NCI-H1417 treated with DMSO at 0.1 percent for 48 hours (cell line): ENCODE measurements around the gene SHCBP1L.

Source experiments
- DNase-seq: peaks from one replicate; lab custom pipeline; 2025; lab: John Stamatoyannopoulos, UW

SHCBP1L gene

DNA sequence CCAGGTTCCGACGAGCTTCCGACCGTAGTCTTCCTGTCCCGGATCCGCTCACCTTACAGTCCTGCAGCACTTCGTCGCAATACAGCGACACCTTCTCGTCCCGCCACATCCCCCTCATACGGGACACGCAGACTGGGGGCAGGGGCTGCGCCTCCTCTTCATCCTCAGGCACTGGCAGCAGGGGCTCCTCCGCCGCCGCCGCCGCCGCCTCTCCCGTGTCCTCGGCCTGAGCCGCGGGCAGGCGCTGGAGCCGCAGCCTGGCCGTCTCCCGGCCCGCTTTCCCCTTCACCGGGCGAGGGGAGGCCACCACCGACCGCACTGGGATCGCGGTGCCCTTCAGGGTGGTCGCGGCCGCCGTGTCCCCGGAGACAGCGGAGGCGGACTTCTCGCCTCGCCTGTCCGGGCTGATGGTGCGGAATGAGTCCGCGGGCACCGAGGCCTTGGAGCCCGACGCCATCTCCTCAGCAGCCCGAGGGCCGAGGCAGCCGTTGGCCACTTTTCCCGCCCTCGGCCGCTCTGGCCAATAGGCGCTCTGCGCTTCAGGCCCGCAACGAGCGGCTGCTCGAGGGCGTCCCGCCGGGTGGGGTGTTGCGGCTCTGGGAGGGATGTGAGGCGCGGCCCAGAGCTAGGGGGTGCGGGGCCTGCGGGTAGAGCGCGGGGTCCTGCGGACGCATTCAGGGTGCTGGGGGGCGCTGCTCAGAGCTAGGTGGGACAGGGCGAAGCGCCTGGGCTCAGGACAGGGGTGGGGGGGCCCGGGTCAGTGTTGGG, at the start of gene SHCBP1L:
Gene SHCBP1L (minus strand): TSS at position 490 of the 768 bp plus-strand sequence. CDS start 33 bp downstream, at position 457.
- DNase-seq: no peak

GRCh38 chr1:183002267-183002666, 49.3 kb upstream of the SHCBP1L start:
- no peak for DNase-seq

DNA sequence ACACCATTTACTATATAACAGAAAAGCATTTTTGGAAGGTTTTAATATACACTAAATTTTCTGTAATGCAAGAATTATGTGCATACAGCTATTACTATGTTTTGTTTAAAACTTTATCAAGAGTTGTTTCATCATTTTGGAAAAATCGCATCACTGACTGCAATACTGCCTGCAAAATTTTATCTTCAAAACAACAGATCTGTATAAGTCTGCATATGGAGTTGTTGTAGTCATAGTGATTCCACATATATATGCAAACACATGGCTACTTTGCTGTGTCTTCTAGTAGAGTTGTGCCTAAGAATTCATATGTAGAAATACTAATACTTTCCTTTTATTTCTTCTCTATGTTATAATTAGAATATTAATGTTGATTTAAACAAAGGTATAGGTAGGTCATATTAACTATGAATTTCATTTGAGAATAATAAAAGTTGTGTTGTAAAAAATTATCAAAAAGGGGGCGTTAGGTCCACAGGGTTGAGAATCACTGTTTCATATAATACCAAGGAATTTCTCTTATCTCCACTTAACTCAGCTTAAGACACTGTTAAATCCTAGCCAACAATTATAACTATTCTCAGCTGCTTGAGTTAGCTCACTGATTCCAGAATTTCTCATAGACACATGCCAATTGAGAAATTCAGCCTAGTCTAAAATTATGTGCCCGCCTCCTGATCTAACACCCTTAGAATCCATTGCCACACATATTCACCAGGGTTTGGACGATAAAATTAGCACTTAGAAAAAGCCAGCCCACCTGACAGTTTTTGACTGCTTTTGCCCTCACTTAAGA, 47.4 kb upstream of the SHCBP1L start:
- DNase-seq: no peak

DNA sequence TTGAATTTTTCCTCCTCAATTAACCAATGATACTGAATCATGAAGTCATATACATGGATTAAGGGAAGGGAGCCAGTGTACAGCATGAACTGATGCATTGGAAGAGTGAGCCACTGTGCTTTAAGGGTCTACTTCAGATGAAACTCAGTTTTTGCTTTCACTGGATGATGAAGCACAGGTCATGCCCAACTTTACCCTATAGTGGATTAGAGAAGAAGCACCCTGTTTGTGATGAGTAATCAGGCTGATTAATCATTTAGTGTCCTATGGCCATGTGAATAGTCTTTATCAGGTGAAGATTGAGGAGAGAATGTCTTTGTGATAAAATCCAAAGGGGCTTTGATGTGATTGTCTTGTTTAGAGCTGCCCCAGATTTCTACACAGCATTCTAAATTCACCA, 45.5 kb upstream of the SHCBP1L start:
- no peak for DNase-seq

DNA sequence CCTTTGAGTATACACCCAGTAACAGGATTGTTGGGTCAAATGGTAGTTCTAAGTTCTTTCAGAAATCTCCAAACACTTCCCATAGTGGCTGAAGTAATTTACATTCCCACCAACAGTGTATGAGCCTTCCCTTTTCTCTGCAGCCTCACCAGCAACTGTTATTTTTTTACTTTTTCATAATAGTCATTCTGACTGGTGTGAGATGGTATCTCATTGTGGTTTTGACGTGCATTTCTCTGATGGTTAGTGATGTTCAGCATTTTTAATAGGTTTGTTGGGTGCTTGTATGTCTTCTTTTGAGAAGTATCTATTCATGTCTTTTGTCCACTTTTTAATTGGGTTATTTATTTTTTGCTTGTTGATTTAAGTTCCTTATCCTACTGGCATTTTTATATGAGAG, 43.9 kb upstream of the SHCBP1L start:
- no peak for DNase-seq

GRCh38 chr1:182995894-182996293, 42.9 kb upstream of the SHCBP1L start:
- no peak for DNase-seq

- no peak for DNase-seq
Measured at GRCh38 chr1:182993746-182994145, 40.8 kb upstream of the SHCBP1L start.

DNA sequence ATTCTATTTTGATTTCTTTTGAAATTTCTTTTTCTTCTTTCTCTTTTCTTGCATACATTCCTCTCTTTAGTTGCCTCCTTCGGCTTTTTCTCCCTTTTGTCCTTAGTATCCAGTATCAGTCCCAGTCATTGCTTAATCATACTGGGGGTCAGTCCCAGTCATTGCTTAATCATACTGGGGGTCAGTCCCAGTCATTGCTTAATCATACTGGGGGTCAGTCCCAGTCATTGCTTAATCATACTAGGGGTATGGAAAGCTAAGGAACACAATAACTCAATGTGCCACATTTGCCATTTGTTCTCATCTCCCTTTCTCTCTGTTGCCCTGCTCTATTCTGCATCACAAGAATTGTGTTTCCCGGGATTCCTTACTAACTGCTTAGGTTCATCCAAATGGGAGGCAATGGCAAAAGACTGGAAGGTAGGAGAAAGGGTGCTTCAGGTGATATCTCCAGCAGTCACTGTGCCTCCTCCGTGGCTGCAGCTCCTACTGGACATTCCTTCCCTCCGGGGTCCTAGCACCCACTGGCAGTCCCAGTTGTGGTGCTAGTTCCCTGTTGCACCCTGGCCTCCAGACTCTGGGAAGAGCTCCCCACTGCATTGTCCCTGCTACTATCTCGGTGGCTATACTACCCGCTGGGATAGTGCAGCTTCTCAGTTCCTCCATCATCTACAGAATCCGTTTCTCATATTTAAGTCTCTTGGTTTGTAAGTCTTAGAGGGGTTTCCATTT, 37.6 kb upstream of the SHCBP1L start:
- DNase-seq: no peak

DNA sequence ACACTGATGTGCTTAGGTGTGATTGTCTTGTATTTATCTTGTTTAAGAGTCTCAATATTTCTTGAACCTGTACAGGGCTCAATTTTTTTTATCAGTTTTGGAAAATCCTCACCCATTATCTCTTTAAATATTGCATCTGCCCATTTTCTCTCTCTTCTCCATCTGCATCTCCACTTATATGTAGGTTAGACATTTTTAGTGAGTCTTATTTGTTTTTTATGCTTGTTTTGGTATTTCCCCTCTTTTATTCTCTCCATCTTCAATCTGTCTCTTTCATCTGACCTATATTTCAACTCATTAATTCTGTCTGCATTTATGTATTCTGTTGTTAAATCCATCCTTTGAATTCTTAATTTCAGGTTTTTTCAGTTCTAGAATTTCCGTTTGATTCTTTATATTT, 32.9 kb upstream of the SHCBP1L start:
- no peak for DNase-seq

- no peak for DNase-seq
Measured at GRCh38 chr1:182984621-182985020, 31.7 kb upstream of the SHCBP1L start.

DNA sequence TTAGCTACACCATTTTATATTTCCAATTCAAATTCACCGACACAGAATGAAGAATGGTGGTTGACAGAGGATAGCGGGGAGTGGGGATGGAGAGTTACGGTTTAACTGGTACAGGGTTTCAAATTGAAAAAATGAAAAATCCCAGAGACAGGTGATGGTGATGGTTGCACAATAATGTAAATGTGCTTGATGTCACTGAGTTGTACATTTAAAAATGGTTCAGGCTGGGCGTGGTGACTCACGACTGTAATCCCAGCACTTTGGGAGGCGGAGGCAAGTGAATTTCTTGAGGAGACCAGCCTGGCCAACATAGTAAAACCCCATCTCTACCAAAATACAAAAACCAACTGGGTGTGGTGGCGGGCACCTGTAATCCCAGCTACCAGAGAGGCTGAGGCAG, 31.2 kb upstream of the SHCBP1L start:
- DNase-seq: no peak

DNA sequence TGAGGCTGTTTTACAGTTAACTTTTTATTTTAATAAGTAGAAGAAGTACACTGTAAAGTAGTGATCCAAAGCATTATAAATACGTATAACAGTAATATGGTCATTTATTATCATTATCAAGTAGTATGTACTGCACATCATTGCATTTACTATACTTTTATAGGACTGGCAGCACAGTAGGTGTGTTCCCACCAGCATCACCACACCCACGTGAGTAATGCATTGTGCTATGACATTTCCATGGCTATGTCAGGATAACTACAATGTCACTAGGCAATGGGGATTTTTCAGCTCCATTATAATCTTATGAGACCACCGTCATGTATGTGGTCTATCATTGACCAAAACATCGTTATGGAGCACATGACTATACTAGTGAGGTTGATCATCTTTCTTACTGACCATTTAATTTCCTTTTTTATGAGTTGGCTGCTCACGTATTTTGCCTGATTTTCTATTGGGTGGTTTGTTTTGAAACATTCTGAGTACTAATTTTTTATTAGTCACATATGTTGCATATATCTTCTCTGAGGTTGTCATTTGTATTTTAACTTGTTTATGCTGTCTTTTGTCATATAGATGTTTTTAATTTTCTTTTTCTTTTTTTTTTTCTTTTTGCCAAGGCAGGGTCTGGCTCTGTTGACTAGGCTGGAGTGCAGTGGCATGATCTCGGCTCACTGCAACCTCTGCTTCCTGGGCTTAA, 25.3 kb upstream of the SHCBP1L start:
- no peak for DNase-seq

GRCh38 chr1:182977480-182977879, 24.5 kb upstream of the SHCBP1L start:
- DNase-seq: no peak

- DNase-seq: no peak
Measured at GRCh38 chr1:182974506-182975191, 21.7 kb upstream of the SHCBP1L start.

GRCh38 chr1:182972829-182973228, 19.9 kb upstream of the SHCBP1L start:
- no peak for DNase-seq

- no peak for DNase-seq
Measured at GRCh38 chr1:182972231-182972630, 19.3 kb upstream of the SHCBP1L start.

DNA sequence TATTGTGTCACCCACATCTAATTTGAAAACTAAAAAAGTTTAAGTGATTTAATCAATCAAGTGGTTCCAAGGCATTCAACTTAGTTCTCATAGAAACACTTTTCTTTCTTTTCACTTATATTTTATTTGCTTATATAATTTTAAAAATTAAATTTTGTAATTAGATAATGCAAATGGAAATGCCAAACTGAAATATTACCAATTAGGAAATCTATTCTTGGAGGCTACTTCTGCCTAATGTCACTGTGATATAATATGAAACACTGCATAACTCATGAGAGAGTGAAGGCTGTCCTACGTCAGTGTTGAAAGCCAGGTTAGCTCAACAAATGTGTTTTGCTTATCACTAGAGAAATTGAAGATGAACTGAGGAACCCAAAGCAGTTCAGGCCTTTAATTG, 18.3 kb upstream of the SHCBP1L start:
- no peak for DNase-seq

DNA sequence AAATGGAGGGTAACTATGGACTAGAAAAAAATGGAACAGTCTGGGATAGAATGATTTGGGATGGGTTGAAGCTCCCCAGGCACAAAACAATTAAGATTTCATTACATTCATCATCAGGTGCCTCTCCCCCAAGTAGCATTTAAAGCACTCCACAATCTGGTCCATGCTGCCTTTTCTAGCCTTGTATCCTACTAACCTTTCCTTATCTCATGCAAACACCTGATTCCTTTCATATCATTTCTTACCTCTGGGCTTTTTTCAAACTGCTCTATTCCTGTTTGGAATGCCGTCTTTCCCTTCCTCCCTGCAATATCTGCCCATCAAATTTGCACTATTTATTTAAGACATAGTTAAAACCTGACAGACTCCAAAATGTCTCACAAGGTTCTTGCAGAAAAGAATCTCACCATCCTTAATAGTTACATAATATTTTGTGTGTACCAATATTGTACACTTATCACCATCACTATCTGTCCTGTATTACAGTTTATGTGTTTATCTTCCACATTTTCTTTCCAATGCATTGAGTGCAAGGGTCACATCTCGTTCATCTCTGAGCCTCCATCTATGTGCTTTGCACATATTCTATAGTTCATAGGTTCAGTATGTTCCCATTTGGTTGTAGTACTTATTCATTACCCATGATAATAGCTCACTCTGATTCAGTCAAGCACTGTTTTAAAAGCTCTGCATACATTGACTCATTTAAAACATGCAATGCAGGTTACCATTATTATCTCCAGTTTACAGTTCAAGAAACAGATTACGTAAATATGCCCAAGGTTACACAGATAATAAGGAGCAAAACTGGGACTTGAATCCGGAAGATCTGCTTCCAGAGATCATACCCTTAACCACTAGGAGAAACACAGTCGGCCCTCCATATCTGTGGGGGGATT, 16.1 kb upstream of the SHCBP1L start:
- DNase-seq: no peak

DNA sequence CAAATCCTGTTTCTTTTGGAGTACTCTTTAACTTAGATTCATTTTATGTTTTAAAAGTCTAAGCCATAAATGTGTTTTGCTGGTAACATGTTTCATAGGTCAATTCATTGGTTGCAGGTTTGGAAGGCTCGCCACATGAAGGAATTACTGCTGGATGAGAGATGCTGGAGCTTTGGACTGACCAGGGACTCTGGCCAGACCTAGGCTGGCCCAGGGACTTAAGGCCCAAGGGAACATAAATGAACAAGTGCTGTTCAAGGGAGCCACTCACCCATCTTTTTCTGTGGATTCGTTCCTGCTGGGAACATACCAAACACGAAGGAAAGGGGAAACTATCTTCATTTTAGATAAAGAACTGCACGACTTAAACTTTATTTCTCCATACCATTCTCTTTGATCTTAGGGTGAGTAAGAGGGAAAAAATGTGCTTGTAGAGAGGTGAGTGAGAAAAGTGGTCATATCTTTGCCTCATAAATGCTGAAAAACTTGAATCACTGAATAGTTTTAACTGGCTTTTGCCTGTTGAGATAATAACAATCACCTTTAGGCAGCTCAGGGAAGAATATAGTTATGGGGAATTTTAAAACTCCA, 15.3 kb upstream of the SHCBP1L start:
- no peak for DNase-seq

GRCh38 chr1:182965861-182966260, 12.9 kb upstream of the SHCBP1L start:
- DNase-seq: no peak
